Measurements from ENCODE around the gene TRPM5. TPM values are rescaled to one million over a fixed set of nuclear protein-coding genes. Genes with fewer than 3 reads are reported as not detected.

The TRPM5 gene
- total RNA-seq, 4 donors from 2014 or later, result 0.21 TPM; not detected in 3

DNA sequence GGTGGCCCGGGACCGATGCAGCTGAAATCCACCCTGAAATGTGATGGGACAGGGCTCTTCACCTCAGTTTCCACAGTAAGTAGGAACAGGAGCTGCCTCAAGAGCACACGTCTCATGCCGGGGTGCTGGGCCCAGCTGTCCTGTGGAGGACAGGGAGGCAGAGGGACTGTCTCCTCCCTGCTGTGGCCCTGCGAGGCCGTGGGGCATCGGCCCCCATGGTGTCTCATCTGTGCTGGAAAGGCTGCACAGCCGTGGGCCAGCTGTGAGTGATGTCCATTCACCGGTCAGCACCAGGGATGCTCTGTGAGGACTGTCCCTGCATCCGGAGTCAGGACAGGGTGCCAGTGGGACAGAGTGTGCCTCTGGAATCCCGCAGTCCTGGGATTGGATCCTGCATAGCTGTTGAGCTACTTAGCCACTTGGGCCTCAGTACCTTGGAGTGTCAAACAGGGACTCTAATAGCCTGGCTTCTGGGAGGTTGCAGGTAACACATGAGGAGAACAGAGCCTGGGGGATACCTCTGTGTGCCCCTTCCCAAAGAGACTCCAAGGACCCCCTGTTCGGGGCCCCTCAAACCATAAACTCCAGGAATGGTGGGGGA, 16.5 kb downstream of the TRPM5 start:
- H3K4me1 ChIP-seq, result no peaks in the 10 kb centered on the region
- intact Hi-C loops (cut with DNase I; ENCODE audit: low total_unique reads), result loop anchor here (2.0 to 10.0 kb wide), 2 partner anchors 103 to 467 kb away; no protein-coding TSS in a partner anchor
- no peak overlapping the region for H3K4me3 ChIP-seq
- H3K27me3 ChIP-seq, result no peaks in the 10 kb centered on the region
- TF ChIP-seq, protein P1, sequence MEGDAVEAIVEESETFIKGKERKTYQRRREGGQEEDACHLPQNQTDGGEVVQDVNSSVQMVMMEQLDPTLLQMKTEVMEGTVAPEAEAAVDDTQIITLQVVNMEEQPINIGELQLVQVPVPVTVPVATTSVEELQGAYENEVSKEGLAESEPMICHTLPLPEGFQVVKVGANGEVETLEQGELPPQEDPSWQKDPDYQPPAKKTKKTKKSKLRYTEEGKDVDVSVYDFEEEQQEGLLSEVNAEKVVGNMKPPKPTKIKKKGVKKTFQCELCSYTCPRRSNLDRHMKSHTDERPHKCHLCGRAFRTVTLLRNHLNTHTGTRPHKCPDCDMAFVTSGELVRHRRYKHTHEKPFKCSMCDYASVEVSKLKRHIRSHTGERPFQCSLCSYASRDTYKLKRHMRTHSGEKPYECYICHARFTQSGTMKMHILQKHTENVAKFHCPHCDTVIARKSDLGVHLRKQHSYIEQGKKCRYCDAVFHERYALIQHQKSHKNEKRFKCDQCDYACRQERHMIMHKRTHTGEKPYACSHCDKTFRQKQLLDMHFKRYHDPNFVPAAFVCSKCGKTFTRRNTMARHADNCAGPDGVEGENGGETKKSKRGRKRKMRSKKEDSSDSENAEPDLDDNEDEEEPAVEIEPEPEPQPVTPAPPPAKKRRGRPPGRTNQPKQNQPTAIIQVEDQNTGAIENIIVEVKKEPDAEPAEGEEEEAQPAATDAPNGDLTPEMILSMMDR (IDR thresholded peaks at IDR 0.05), result no peak
- TF ChIP-seq POLR2A (IDR thresholded peaks at IDR 0.05), result no peak
- no peak overlapping the region for H3K27ac ChIP-seq
- H3K9me3 ChIP-seq, result no peaks in the 10 kb centered on the region
- no peak for DNase-seq
- H3K36me3 ChIP-seq, result no peaks in the 10 kb centered on the region

GRCh38 chr11:2426826-2427521, 17.3 kb downstream of the TRPM5 start:
- Histone ChIP-seq H3K27me3 (no peaks in the 10 kb centered on the region), H3K36me3 (no peaks in the 10 kb centered on the region), H3K9me3 (no peaks in the 10 kb centered on the region), H3K27ac (no peak overlapping the region), H3K4me3 (no peak overlapping the region), H3K4me1 (no peaks in the 10 kb centered on the region)
- TF ChIP-seq POLR2A (IDR thresholded peaks at IDR 0.05), result no peak
- TF ChIP-seq, protein P1 (IDR thresholded peaks at IDR 0.05), result no peak
- intact Hi-C loops (cut with DNase I; ENCODE audit: low total_unique reads), result loop anchor here (10.0 kb wide), 1 partner anchor 468 kb away; no protein-coding TSS in a partner anchor
- no peak for DNase-seq

DNA sequence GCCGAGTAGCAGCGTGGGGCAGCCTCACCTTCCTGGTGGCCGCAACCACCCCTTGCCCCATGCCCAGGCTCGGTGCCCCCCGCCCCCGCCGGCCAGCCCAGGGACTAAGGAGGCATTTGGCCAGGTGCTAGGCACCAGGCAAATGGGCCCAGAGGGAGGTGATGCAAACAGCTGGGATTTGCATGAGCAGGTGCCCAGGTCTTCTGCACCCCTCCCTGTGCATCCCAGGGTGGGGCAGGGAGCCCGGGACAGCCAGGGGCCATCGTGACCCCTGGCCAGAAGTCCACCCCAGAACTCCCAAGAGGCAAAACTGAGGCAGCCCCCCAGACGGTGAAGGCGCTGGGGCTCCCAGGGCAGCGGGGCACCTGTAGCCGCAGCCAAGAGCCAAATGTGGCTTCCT, 18.1 kb downstream of the TRPM5 start:
- no peaks in the 10 kb centered on the region for H3K36me3 ChIP-seq
- H3K27me3 ChIP-seq, result no peaks in the 10 kb centered on the region
- no peak for TF ChIP-seq POLR2A (IDR thresholded peaks at IDR 0.05)
- TF ChIP-seq, protein P1 (IDR thresholded peaks at IDR 0.05), result no peak
- H3K27ac ChIP-seq, result no peak overlapping the region
- H3K4me1 ChIP-seq, result no peaks in the 10 kb centered on the region
- intact Hi-C loops (cut with DNase I; ENCODE audit: low total_unique reads), result loop anchor here (10.0 kb wide), 1 partner anchor 469 kb away; no protein-coding TSS in a partner anchor
- no peaks in the 10 kb centered on the region for H3K9me3 ChIP-seq
- H3K4me3 ChIP-seq, result no peak overlapping the region
- DNase-seq, result no peak

DNA sequence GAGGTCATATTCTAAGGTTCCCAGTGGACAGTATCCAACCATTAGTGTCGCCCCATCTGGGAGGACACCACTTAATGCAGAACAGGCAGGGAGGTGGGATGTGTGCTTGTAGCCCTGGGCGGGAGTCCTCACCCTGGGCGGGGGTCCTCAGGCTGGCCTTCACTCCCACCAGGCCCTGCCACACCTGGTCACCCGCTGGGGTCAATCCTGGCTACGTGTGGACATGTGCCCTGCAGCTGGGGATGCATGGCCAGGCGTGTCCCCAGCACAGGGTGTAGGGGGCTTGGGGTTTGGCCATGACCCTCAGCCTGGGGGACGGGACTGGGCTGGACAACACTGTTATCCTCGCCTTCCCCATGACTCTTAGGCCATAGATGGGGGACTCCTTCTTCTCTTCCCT, 18.8 kb downstream of the TRPM5 start:
- H3K9me3 ChIP-seq, result no peaks in the 10 kb centered on the region
- H3K36me3 ChIP-seq, result no peaks in the 10 kb centered on the region
- no peak for DNase-seq
- TF ChIP-seq, protein P1 (IDR thresholded peaks at IDR 0.05), result no peak
- no peak for TF ChIP-seq POLR2A (IDR thresholded peaks at IDR 0.05)
- intact Hi-C loops (cut with DNase I; ENCODE audit: low total_unique reads), result loop anchor here (2.0 to 10.0 kb wide), 2 partner anchors 229 to 469 kb away; no protein-coding TSS in a partner anchor
- H3K4me1 ChIP-seq, result no peaks in the 10 kb centered on the region
- no peak overlapping the region for H3K4me3 ChIP-seq
- H3K27me3 ChIP-seq, result no peaks in the 10 kb centered on the region
- H3K27ac ChIP-seq, result no peak overlapping the region

All from uterus (tissue), 4 donors.